SK-N-SH (cell line): ENCODE results near the gene P2RY11. TPM values are rescaled to one million over a fixed set of nuclear protein-coding genes. Genes with fewer than 3 reads are reported as not detected.
A peak's percentile ranks its signal among the peaks of the same experiment; 100 is the strongest.

Experiments
- EZH2phosphoT487 ChIP-seq: fragments of 200-600 bp; sonication (generic); IDR thresholded peaks from 2 replicates; pipeline ENCODE4 v1.6.1; 2017; ENCODE audit warnings: low read depth, mixed run types, mild to moderate bottlenecking, antibody characterized with exemption, moderate library complexity, borderline replicate concordance
- FOSL2 ChIP-seq: IDR thresholded peaks from 2 replicates; pipeline ENCODE4 v1.4.0; 2012; ENCODE audit warnings: low read depth, mild to moderate bottlenecking, moderate library complexity, borderline replicate concordance
- FOXJ3 ChIP-seq: sonication (generic); formaldehyde crosslinking; IDR thresholded peaks from 2 replicates; pipeline ENCODE4 v1.5.1; 2020; ENCODE audit warnings: mild to moderate bottlenecking, missing genetic modification reagents
- FOXM1 ChIP-seq: IDR thresholded peaks from 2 replicates; pipeline ENCODE4 v1.4.0; 2012; ENCODE audit warnings: low read depth, mild to moderate bottlenecking
- GATA2 ChIP-seq: sonication (generic); formaldehyde crosslinking; IDR thresholded peaks from 2 replicates; pipeline ENCODE4 v1.5.0; 2020; ENCODE audit warnings: mild to moderate bottlenecking, missing genetic modification reagents
- IRF3 ChIP-seq: fragments of 150-350 bp; IDR thresholded peaks from 2 replicates; pipeline ENCODE4 v1.6.1; 2016; ENCODE audit warnings: mild to moderate bottlenecking, low read depth, low read length
- MEF2A ChIP-seq: IDR thresholded peaks from 2 replicates; pipeline ENCODE4 v1.4.0; 2012; ENCODE audit warnings: low read depth, borderline replicate concordance
- MXI1 ChIP-seq: IDR thresholded peaks from 2 replicates; pipeline ENCODE4 v1.6.1; 2012; ENCODE audit warnings: mild to moderate bottlenecking, low read depth, low read length, improper control_type of control experiment
- NFIC ChIP-seq: IDR thresholded peaks from 2 replicates; pipeline ENCODE4 v1.4.0; 2012; ENCODE audit warnings: borderline replicate concordance
- REST ChIP-seq: IDR thresholded peaks from 2 replicates; pipeline ENCODE4 v1.6.1; 2012; ENCODE audit warnings: mild to moderate bottlenecking, low read depth, low read length, moderate library complexity
- RFX5 ChIP-seq: IDR thresholded peaks from 2 replicates; pipeline ENCODE4 v1.6.1; 2012; ENCODE audit warnings: mild to moderate bottlenecking, improper control_type of control experiment, low read length
- RXRA ChIP-seq: IDR thresholded peaks from 2 replicates; pipeline ENCODE4 v1.4.0; 2012; ENCODE audit warnings: low read depth, mild to moderate bottlenecking, borderline replicate concordance
- SIN3A ChIP-seq: IDR thresholded peaks from 2 replicates; pipeline ENCODE4 v1.6.1; 2012; ENCODE audit warnings: low read depth, mild to moderate bottlenecking, low read length, moderate library complexity, borderline replicate concordance
- TAF1 ChIP-seq: IDR thresholded peaks from 2 replicates; pipeline ENCODE4 v1.6.1; 2012; ENCODE audit warnings: low read depth, mild to moderate bottlenecking, low read length, moderate library complexity, borderline replicate concordance
- TCF12 ChIP-seq: IDR thresholded peaks from 2 replicates; pipeline ENCODE4 v1.4.0; 2012
- TEAD4 ChIP-seq: IDR thresholded peaks from 2 replicates; pipeline ENCODE4 v1.4.0; 2012; ENCODE audit warnings: mild to moderate bottlenecking, borderline replicate concordance; ENCODE audit not compliant: insufficient read depth
- USF1 ChIP-seq: IDR thresholded peaks from 2 replicates; pipeline ENCODE4 v1.4.0; 2012; ENCODE audit warnings: low read depth, borderline replicate concordance
- YY1 ChIP-seq: IDR thresholded peaks from 2 replicates; pipeline ENCODE4 v1.4.0; 2012; ENCODE audit warnings: low read depth, mild to moderate bottlenecking
- polyA plus RNA-seq, 3 experiments: library from polyadenylated mRNA; depleted of rRNA; stranded (reverse); fragments of >200 nt; gene quantifications; 2 replicates each; pipeline ENCODE4 v1.2.3, GENCODE V29; 2012
- TF ChIP-seq, protein P1 (sequence below): IDR thresholded peaks from 2 replicates; pipeline ENCODE4 v1.4.0; 2012; ENCODE audit warnings: low read depth, borderline replicate concordance
- TF ChIP-seq, protein P2 (sequence below): IDR thresholded peaks from 2 replicates; pipeline ENCODE4 v1.4.0; 2012; ENCODE audit warnings: low read depth
- TF ChIP-seq, protein P3 (sequence below): fragments of 150-350 bp; IDR thresholded peaks from 2 replicates; pipeline ENCODE4 v1.6.1; 2017; ENCODE audit warnings: antibody characterized with exemption, low read length, low read depth, borderline replicate concordance

The P2RY11 gene
- polyA plus RNA-seq, 1 of the 3 experiments (the other 2 are of a cell fraction), result 6.8 TPM

- TF ChIP-seq TAF1 (no peak), EZH2phosphoT487 (no peak), YY1 (no peak), TCF12 (no peak; the same call in 1 of the 2 replicates), RFX5 (no peak), REST (no peak), USF1 (no peak), FOXJ3 (CRISPR knock-in tag) (peak; percentile 76; the same call in 1 of the 2 replicates), FOSL2 (no peak), MEF2A (no peak), SIN3A (no peak), FOXM1 (no peak), NFIC (no peak), MXI1 (peak; percentile 75), IRF3 (peak; percentile 2; the same call in 1 of the 2 replicates), RXRA (no peak), TEAD4 (no peak), GATA2 (CRISPR knock-in tag) (peak; percentile 92)
- TF ChIP-seq, protein P1, sequence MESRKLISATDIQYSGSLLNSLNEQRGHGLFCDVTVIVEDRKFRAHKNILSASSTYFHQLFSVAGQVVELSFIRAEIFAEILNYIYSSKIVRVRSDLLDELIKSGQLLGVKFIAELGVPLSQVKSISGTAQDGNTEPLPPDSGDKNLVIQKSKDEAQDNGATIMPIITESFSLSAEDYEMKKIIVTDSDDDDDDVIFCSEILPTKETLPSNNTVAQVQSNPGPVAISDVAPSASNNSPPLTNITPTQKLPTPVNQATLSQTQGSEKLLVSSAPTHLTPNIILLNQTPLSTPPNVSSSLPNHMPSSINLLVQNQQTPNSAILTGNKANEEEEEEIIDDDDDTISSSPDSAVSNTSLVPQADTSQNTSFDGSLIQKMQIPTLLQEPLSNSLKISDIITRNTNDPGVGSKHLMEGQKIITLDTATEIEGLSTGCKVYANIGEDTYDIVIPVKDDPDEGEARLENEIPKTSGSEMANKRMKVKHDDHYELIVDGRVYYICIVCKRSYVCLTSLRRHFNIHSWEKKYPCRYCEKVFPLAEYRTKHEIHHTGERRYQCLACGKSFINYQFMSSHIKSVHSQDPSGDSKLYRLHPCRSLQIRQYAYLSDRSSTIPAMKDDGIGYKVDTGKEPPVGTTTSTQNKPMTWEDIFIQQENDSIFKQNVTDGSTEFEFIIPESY, result no peak
- TF ChIP-seq, protein P2, sequence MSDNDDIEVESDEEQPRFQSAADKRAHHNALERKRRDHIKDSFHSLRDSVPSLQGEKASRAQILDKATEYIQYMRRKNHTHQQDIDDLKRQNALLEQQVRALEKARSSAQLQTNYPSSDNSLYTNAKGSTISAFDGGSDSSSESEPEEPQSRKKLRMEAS, result no peak
- TF ChIP-seq, protein P3, sequence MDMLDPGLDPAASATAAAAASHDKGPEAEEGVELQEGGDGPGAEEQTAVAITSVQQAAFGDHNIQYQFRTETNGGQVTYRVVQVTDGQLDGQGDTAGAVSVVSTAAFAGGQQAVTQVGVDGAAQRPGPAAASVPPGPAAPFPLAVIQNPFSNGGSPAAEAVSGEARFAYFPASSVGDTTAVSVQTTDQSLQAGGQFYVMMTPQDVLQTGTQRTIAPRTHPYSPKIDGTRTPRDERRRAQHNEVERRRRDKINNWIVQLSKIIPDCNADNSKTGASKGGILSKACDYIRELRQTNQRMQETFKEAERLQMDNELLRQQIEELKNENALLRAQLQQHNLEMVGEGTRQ, result no peak
Measured at GRCh38 chr19:10138879-10139795, 27.6 kb downstream of the P2RY11 start (continued).
